ENCODE results near the gene HS3ST2.

- TF ChIP-seq POLR2A (IDR thresholded peaks at IDR 0.05; ENCODE audit: low read depth, low read length) (no peak), SPI1 (IDR thresholded peaks at IDR 0.05; ENCODE audit: low read depth, low read length) (no peak)
Measured at GRCh38 chr16:22885951-22886350, 72.0 kb downstream of the HS3ST2 start.

Data from GM12891 (cell line).